A673 (cell line): Measurements from ENCODE around the gene GRIN2D. TPM values are rescaled to one million over a fixed set of nuclear protein-coding genes. Genes with fewer than 3 reads are reported as not detected.

Experiments used
- BruUV-seq: library from RNA; stranded (reverse); fragments of 400-500 nt; replicated peaks from 2 replicates; lab custom pipeline; 2021; lab: Mats Ljungman, UMichigan
- CTCF ChIA-PET: fragments of 300-600 bp; sonication (Branson Sonifier 250); formaldehyde crosslinking; loops from one replicate; lab custom pipeline; 2022; ENCODE audit warnings: antibody characterized with exemption; lab: Charles Lee
- POLR2A ChIA-PET: fragments of 300-600 bp; sonication (Branson Sonifier 250); formaldehyde crosslinking; loops from one replicate; lab custom pipeline; 2022; ENCODE audit warnings: antibody characterized with exemption; ENCODE audit not compliant: low non-redundant PET; lab: Charles Lee
- DNase-seq: peaks from one replicate; pipeline ENCODE4 v3.0.0-alpha.2; 2015; ENCODE audit warnings: low spot score
- H3K27ac ChIP-seq: fragments of 200-600 bp; sonication (generic); 2 replicates; pipeline ENCODE4 v1.5.1; 2016; ENCODE audit warnings: mixed run types, low read depth, mild to moderate bottlenecking, mixed read lengths, antibody characterized with exemption, low read length; ENCODE audit not compliant: poor library complexity, severe bottlenecking
- H3K27me3 ChIP-seq: fragments of 200-600 bp; sonication (generic); replicated peaks from 2 replicates; pipeline ENCODE4 v1.6.1; 2017; ENCODE audit warnings: mixed run types, low read depth, mild to moderate bottlenecking, mixed read lengths, antibody characterized with exemption, low read length; ENCODE audit not compliant: insufficient read depth, poor library complexity
- H3K36me3 ChIP-seq: fragments of 200-600 bp; sonication (generic); 2 replicates; pipeline ENCODE4 v1.6.1; 2016; ENCODE audit warnings: mixed run types, mild to moderate bottlenecking, mixed read lengths, antibody characterized with exemption, low read length; ENCODE audit not compliant: insufficient read depth, poor library complexity, severe bottlenecking
- H3K4me1 ChIP-seq: fragments of 200-600 bp; sonication (generic); 2 replicates; pipeline ENCODE4 v1.6.1; 2017; ENCODE audit warnings: mixed run types, mild to moderate bottlenecking, mixed read lengths, antibody characterized with exemption, low read length; ENCODE audit not compliant: insufficient read depth, poor library complexity, severe bottlenecking
- H3K4me3 ChIP-seq: fragments of 200-600 bp; sonication (generic); 2 replicates; pipeline ENCODE4 v1.5.1; 2016; ENCODE audit warnings: low read depth, mixed run types, mild to moderate bottlenecking, mixed read lengths, low read length; ENCODE audit not compliant: poor library complexity, severe bottlenecking
- H3K9me3 ChIP-seq: fragments of 200-600 bp; sonication (generic); 2 replicates; pipeline ENCODE4 v1.6.1; 2016; ENCODE audit warnings: mixed run types, low read depth, mild to moderate bottlenecking, mixed read lengths, antibody characterized with exemption, low read length; ENCODE audit not compliant: poor library complexity, severe bottlenecking
- CTCF ChIP-seq: fragments of 300-800, 200-600 bp; sonication (generic); conservative IDR thresholded peaks from 2 replicates; pipeline ENCODE4 v1.5.1; 2017; ENCODE audit warnings: low read depth, mild to moderate bottlenecking, antibody characterized with exemption, low read length, moderate library complexity, mixed read lengths
- EZH2 ChIP-seq: fragments of 200-600 bp; sonication (generic); IDR thresholded peaks from 2 replicates; pipeline ENCODE4 v1.6.1; 2017; ENCODE audit warnings: borderline replicate concordance, low read depth, mild to moderate bottlenecking, mixed read lengths, antibody characterized with exemption, low read length; ENCODE audit not compliant: poor library complexity, severe bottlenecking
- intact Hi-C: fragments of 100-400 bp; cut with micrococcal nuclease; formaldehyde crosslinking; loops from one replicate; pipeline ENCODE4 v1.10.0; 2022; ENCODE audit not compliant: unreplicated experiment
- total RNA-seq: library from RNA; stranded (reverse); gene quantifications from 2 replicates; pipeline ENCODE4 v1.2.3, GENCODE V29; 2021

The GRIN2D gene
- total RNA-seq, 1 experiment from 2014 or later, result 10.4 TPM

GRCh38 chr19:48364598-48365348, 28.7 kb upstream of the GRIN2D start:
- DNase-seq, result no peak
- no peak overlapping the region for H3K4me3 ChIP-seq
- ChIA-PET POLR2A (interaction anchor here (0.6 kb wide), 1 partner anchor 32 kb away, joined by 4 read pairs; no protein-coding TSS in a partner anchor), CTCF (interaction anchor here (1.1 to 2.0 kb wide), 2 partner anchors 26 to 30 kb away, joined by 6 to 15 read pairs; partner anchors contain the start of gene KDELR1)
- H3K27ac ChIP-seq, result peak overlapping the region; percentile 60
- TF ChIP-seq CTCF, result no peak
- TF ChIP-seq EZH2, result no peak
- H3K9me3 ChIP-seq, result no peaks in the 10 kb centered on the region
- no peaks in the 10 kb centered on the region for H3K36me3 ChIP-seq
- intact Hi-C loops, result no loop called here
- BruUV-seq, result no TSS peak
- peaks cover 9% of the 10 kb centered on the region for H3K4me1 ChIP-seq
- H3K27me3 ChIP-seq, result no peaks in the 10 kb centered on the region

GRCh38 chr19:48365602-48366001, 27.9 kb upstream of the GRIN2D start:
- Histone ChIP-seq H3K27ac (no peak overlapping the region), H3K9me3 (no peaks in the 10 kb centered on the region), H3K36me3 (no peaks in the 10 kb centered on the region), H3K4me1 (peaks cover 9% of the 10 kb centered on the region), H3K27me3 (no peaks in the 10 kb centered on the region), H3K4me3 (no peak overlapping the region)
- DNase-seq, result no peak
- intact Hi-C loops, result no loop called here
- CTCF ChIA-PET, result no interaction called here
- TF ChIP-seq CTCF (no peak), EZH2 (no peak)
- POLR2A ChIA-PET, result no interaction called here
- BruUV-seq, result no TSS peak

- DNase-seq, result no peak
- CTCF ChIA-PET, result interaction anchor here (1.0 kb wide), 1 partner anchor 24 kb away, joined by 3 read pairs; the partner anchor contains the start of gene KDELR1
- BruUV-seq, result no TSS peak
- TF ChIP-seq CTCF, result no peak
- H3K9me3 ChIP-seq, result no peaks in the 10 kb centered on the region
- H3K27me3 ChIP-seq, result no peaks in the 10 kb centered on the region
- intact Hi-C loops, result no loop called here
- peaks cover 15% of the 10 kb centered on the region for H3K4me1 ChIP-seq
- H3K27ac ChIP-seq, result no peak overlapping the region
- POLR2A ChIA-PET, result no interaction called here
- H3K36me3 ChIP-seq, result no peaks in the 10 kb centered on the region
- H3K4me3 ChIP-seq, result no peak overlapping the region
Measured at GRCh38 chr19:48367855-48368254, 25.6 kb upstream of the GRIN2D start.
